ENCODE measurements around the gene GMDS.

GRCh38 chr6:1724124-1724523 is 521.3 kb downstream of the GMDS start:
- TF ChIP-seq CTCF (IDR thresholded peaks at IDR 0.05; ENCODE audit: low read length): no peak
- no peak for TF ChIP-seq EZH2 (optimal IDR thresholded peaks at IDR 0.05; ENCODE audit: low read depth, low read length)
- no peak for TF ChIP-seq EZH2phosphoT487 (IDR thresholded peaks at IDR 0.05; ENCODE audit: low read length)
